Stimulated activated naive CD8-positive, alpha-beta T cell treated with anti-CD3 and anti-CD28 coated beads, Interleukin-15, Interleukin-2, amounts not matched to agents 100 U/mL and 50 U/mL, for 24 hours (primary cell): ENCODE measurements around the gene TTC9.
"Not testable (repeated sequence)": the region's sequence is repeated elsewhere in the genome, so short reads cannot be mapped to it uniquely, and the experiment has no call there.

Experiments
- ATAC-seq: fragments of 150-1000 bp; cut with Tn5 transposase; one replicate; pipeline ENCODE4 v1.10.0; 2021
- DNase-seq: peaks from one replicate; pipeline ENCODE4 v3.0.0; 2021

The TTC9 gene

DNA sequence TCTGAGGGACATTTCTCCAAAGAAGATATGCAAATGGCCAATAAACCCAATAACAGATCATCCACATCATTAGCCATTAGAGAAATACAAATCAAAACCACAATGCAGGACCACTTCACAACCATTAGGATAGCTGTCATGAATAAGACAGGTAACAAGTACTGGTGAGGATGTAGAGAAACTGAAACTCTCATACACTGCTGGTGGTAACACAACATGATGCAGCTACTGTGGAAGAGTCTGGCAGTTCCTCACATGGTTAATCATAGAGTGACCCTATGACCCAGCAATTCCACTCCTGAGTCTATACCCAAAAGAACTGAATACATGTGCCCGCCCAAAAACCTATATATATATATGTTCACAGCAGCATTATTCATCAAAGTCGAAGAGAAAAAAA lies 39.0 kb downstream of the TTC9 start:
- ATAC-seq (no peak), DNase-seq (no peak)

- ATAC-seq (no peak), DNase-seq (no peak)
Measured at GRCh38 chr14:70683983-70684382, 42.3 kb downstream of the TTC9 start.

DNA sequence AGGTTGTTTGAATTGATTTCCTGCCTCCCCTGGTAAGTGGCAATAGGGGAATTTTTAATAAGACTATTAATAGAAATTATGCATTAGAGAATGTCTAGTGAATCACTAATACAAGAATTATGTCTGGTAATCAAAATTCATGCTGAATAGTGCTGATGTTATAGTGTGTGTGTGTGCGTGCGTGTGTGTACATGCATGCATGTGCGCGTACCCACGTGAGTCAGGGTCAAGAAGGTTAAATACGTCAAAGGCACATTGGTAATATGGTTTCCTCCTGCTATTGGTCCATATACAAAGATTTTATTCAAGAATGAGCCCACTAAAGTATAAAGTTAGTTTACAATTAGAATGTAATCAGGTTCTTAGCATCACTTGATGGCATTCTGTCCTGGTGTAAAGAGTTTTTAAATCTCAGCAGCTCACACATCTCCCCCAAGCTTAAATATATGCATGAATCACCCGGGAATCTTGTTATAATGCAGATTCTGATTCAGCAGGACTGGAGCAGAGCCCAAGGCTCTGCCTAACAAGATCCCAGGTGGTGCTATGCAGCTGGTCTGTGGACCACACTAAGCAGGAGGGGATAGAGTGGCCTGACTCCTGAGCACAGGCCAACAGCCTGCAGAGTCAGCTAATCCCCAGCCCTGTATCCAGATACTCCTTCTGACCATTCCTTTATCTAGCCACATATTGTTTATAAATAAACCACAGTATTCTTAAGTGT lies 43.9 kb downstream of the TTC9 start:
- DNase-seq (no peak), ATAC-seq (no peak)

DNA sequence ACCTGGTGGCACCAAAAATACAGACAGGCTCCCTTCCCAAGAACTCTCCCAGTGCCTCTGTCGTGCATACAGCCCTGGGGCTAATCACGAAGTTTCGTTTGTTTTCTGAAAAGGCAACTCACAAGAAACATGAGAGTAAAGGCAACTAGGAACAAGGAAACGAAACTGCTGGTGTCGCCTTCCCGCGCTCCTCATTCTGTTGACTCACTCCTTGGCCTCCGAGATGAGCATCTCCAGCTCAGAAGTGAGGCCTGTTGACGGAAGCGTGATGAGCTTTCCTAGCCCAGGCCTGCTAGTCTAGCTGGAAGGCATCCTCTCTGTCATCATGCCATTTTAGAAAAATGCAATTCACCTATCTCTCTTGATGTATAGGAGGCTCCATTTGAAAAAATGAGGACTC lies 50.5 kb downstream of the TTC9 start:
- DNase-seq: no peak
- ATAC-seq: no peak

- ATAC-seq (no peak), DNase-seq (no peak)
Measured at GRCh38 chr14:70696026-70696425, 54.3 kb downstream of the TTC9 start.

GRCh38 chr14:70697701-70698100 lies 56.0 kb downstream of the TTC9 start:
- no peak for ATAC-seq
- DNase-seq: no peak

- DNase-seq: no peak
- no peak for ATAC-seq
Measured at GRCh38 chr14:70698288-70698687, 56.6 kb downstream of the TTC9 start.

- ATAC-seq (no peak), DNase-seq (no peak)
Measured at GRCh38 chr14:70699646-70700045, 57.9 kb downstream of the TTC9 start.

DNA sequence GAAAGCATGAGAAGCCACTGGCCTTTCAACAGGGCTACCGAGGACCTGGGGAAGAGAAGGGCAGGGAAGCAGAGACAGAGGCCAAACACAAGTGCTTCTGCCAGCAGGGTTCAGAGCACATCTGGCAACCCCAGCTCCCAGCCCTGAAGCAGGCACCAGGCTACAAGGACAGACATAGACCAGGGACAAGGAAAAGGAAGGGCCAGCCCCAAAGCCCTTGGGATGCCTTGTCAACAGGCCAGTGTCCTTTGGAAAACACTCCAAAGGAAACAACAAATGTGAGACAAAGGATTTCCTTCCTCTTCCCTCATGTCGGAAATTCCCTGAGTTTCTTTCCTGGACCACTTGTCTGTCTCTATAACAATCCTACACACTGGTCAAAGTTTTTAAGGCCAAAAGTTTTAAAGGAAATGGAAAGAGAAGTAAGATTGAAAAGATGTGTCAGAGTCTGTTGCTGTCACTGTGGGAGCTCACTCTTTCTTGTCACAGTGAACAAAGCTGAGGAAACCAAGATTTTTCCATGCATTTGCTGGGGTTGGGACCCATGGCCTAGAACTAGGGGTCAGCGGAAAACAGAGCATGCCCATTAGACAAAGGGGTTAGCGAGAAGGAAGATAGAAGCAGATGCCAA lies 59.4 kb downstream of the TTC9 start:
- ATAC-seq: no peak
- DNase-seq: no peak

GRCh38 chr14:70701610-70702009 lies 59.9 kb downstream of the TTC9 start:
- DNase-seq (no peak), ATAC-seq (no peak)

- ATAC-seq: no peak
- no peak for DNase-seq
Measured at GRCh38 chr14:70702161-70702560, 60.4 kb downstream of the TTC9 start.

DNA sequence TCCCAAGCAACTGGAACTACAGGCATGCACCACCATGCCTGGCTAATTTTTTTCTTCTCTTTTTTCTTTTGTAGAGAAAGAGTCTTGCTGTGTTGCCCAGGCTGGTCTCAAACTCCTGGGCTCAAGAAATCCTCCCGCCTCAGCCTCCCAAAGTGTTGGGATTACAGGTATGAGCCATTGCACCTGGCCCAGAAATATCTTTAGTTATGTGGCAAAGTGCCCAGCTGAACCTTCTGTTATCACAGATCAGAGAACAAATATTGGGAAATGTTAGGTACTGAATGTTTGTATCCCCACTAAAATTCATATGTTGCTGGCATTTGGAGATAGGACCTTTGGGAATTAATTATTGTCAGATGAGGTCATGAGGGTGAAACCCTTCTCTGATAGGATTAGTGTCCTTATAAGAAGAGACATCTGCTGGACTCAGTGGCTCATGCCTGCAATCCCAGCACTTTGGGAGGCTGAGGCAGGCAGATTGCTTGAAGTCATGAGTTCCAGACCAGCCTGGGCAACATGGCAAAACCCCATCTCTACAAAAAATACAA lies 62.0 kb downstream of the TTC9 start:
- DNase-seq: not testable (repeated sequence)

GRCh38 chr14:70704960-70705359 lies 63.2 kb downstream of the TTC9 start:
- DNase-seq (no peak), ATAC-seq (no peak)

More for the DNA sequence above, 62.0 kb downstream of the TTC9 start:
- not testable (repeated sequence) for ATAC-seq

- no peak for DNase-seq
- ATAC-seq: no peak
Measured at GRCh38 chr14:70706177-70706576, 64.5 kb downstream of the TTC9 start.

GRCh38 chr14:70707138-70708038 lies 65.7 kb downstream of the TTC9 start:
- DNase-seq (peak; percentile 14), ATAC-seq (peak; percentile 90)

DNA sequence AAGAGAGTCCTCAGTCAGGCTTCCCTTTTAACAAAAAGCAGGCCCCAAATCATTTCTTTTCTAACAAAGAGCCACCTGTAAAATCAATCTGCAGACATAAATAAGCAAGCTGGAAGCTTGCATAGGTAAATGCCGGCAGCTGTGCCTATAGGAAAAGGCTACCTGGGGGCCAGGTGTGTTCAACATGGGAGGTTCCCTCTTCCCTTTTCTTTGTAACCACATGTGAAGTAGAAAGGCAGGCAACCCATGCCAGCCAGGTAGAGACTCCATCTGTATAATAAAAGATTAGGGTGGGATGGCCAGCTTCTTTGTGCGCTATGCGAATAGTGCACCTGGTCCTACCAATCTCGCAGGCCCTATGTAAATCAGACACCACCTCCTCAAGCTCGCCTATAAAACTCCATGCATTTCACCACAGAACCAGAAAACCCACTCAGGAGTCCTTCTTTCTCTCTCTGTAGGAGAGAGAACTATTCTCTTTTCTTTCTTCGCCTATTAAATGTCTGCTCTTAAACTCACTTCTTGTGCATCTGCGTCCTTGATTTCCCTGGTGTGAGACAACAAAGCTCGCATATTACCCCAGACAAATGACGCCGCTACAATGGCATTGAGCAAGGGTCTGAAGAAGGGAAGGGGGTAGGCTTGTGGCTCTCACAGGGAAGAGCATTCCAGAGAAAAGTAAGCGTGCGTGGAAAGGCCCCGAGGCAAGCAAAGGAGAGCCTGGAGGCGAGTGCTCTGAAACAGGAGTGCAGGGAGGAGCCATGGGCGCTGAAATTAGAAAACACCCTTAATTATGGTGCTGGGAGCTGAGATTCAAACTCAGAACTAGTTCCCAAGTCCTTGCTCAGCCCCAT lies 67.2 kb downstream of the TTC9 start:
- ATAC-seq (no peak), DNase-seq (no peak)

DNA sequence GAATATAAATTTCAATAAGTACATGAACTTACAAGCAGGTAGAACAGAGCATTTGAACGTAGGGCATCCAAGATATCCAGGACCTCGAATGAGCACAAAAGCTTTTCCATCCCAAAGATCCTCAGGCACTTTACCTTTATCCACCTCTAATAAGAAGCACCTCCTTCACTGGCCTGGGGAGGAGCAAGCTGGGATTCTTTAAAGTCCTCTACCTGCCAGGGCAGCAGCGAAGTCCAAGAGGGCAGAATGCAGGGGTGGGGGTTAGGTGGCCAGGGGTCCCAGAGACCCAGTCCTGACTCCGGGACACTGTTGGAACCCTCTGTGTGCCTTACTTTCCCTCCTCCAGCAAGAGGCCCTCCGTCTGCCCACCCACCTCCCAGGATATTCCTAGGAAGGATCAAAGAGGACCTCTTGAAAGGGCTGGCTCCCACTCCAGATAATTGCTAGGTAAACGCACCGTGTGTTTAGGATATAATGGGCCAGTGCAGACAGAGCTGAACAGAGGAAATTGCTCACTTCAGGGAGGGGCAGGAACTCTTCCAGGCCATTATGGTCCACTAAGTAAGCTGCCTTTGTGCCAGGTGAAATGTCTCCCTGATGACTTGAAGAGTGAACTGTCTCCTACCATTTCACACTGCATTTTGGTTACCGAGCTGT lies 68.1 kb downstream of the TTC9 start:
- DNase-seq (no peak), ATAC-seq (no peak)

DNA sequence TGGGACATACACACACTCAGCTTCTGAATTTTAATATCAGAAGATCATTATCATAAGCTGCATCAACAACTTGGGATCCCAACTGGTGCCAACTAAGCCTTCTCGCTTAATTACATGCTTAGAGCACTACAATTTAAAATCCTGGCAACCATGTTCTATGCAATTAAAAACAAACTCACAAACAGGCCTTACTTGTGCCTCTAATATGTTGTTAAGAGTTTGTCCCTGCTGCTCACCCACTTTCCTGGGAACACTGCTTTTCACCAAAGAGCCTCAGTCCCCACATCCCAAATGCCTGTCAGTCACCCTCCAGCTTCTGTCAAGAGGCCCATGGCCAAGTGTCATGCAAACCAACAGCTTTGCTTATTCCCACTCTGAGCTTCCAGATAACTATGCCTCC lies 69.7 kb downstream of the TTC9 start:
- ATAC-seq (no peak), DNase-seq (no peak)

DNA sequence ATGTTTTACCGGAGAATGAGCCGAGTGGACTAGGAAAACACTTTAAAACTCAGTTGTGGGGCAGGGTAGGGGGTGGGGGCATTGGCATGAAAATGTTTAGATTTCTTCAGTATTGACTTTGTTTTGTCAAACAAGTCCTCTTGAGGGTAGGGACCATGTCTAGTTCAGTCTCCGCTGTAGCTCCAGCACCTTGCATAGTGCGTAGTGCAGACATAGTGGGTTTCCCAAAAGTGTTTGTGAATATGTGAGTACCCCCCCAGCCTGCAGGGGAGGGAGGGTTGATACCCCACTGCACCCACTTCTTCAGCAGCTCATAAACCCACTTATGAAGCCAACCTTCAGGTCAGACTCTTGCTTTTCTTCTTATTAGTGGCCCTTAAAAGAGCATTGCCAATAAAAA lies 71.4 kb downstream of the TTC9 start:
- ATAC-seq (no peak), DNase-seq (no peak)

GRCh38 chr14:70713511-70713916 lies 71.8 kb downstream of the TTC9 start:
- DNase-seq (no peak), ATAC-seq (no peak)

GRCh38 chr14:70714055-70714550 lies 72.4 kb downstream of the TTC9 start:
- DNase-seq: peak; percentile 62
- peak; percentile 43 for ATAC-seq
